K562 (cell line): Measurements from ENCODE around the gene FRMD4A. TPM values are rescaled to one million over a fixed set of nuclear protein-coding genes. Genes with fewer than 3 reads are reported as not detected.

Experiments
- CBX1 ChIP-seq: sonication (generic); IDR thresholded peaks from 2 replicates; pipeline ENCODE4 v1.6.1; 2016; ENCODE audit warnings: antibody characterized with exemption, low read depth, mild to moderate bottlenecking
- CBX3 ChIP-seq, 2 experiments: IDR thresholded peaks; 1 replicate in 1 of 2; 2 replicates in 1 of 2; pipeline ENCODE4 v1.6.1; 2012; ENCODE audit warnings: inconsistent platforms in 2 of 2, low read length in 2 of 2, borderline replicate concordance in 1 of 2, control low read depth in 1 of 2
- CREB1 ChIP-seq, 2 experiments: sonication (generic) in 1 of 2; formaldehyde crosslinking in 1 of 2; IDR thresholded peaks; 2 replicates each; pipeline versions ENCODE4 v1.6.1 to v1.8.0; 2012 to 2022; ENCODE audit warnings: inconsistent platforms in 1 of 2, mild to moderate bottlenecking in 1 of 2, missing genetic modification reagents in 1 of 2, moderate library complexity in 1 of 2
- CREB3 ChIP-seq: fragments of 450-650 bp; conservative IDR thresholded peaks from 2 replicates; pipeline ENCODE4 v1.6.1; 2016; ENCODE audit warnings: missing genetic modification characterization, low read depth, mild to moderate bottlenecking, missing compliant biosample characterization, moderate library complexity
- EP400 ChIP-seq: fragments of 450-650 bp; IDR thresholded peaks from 2 replicates; pipeline ENCODE4 v1.6.1; 2017; ENCODE audit warnings: antibody characterized with exemption, mild to moderate bottlenecking, moderate library complexity
- FOSL1 ChIP-seq: fragments of 200-800 bp; sonication (Bioruptor generic); conservative IDR thresholded peaks from 2 replicates; pipeline ENCODE4 v1.6.1; 2016; ENCODE audit warnings: missing genetic modification characterization, missing compliant biosample characterization
- FOXA3 ChIP-seq, 2 experiments: fragments of 450-650 bp in 1 of 2; sonication (generic) in 1 of 2; formaldehyde crosslinking; IDR thresholded peaks in 1 of 2; conservative IDR thresholded peaks in 1 of 2; 2 replicates each; pipeline versions ENCODE4 v1.4.0 to v1.8.0; 2020 to 2022; ENCODE audit warnings: mild to moderate bottlenecking in 2 of 2, missing genetic modification reagents in 1 of 2
- ILF3 ChIP-seq: fragments of 450-650 bp; IDR thresholded peaks from 2 replicates; pipeline ENCODE4 v1.6.1; 2018; ENCODE audit warnings: antibody characterized with exemption, mild to moderate bottlenecking, moderate library complexity, borderline replicate concordance
- MAFK ChIP-seq: IDR thresholded peaks from 2 replicates; pipeline ENCODE4 v1.6.1; 2011; ENCODE audit warnings: low read length, improper control_type of control experiment
- MXI1 ChIP-seq: IDR thresholded peaks from 2 replicates; pipeline ENCODE4 v1.6.1; 2011; ENCODE audit warnings: low read depth, mild to moderate bottlenecking, improper control_type of control experiment, low read length
- NCOA4 ChIP-seq: fragments of 450-650 bp; IDR thresholded peaks from 2 replicates; pipeline ENCODE4 v1.6.1; 2018; ENCODE audit warnings: mild to moderate bottlenecking; ENCODE audit not compliant: partially characterized antibody
- NCOR1 ChIP-seq: fragments of 450-650 bp; IDR thresholded peaks from 2 replicates; pipeline ENCODE4 v1.6.1; 2016; ENCODE audit warnings: mild to moderate bottlenecking, moderate library complexity
- NFE2L1 ChIP-seq: fragments of 450-650 bp; IDR thresholded peaks from 2 replicates; pipeline ENCODE4 v1.6.1; 2016; ENCODE audit warnings: missing genetic modification characterization, low read depth, mild to moderate bottlenecking, missing compliant biosample characterization, moderate library complexity, borderline replicate concordance
- OTX1 ChIP-seq: fragments of 450-650 bp; formaldehyde crosslinking; IDR thresholded peaks from 2 replicates; pipeline ENCODE4 v1.4.0; 2022; ENCODE audit warnings: mild to moderate bottlenecking
- PML ChIP-seq: IDR thresholded peaks from 2 replicates; pipeline ENCODE4 v1.6.1; 2012; ENCODE audit warnings: low read length, inconsistent platforms
- RBM39 ChIP-seq: fragments of 200-400 bp; formaldehyde crosslinking; optimal IDR thresholded peaks from 2 replicates; pipeline ENCODE3; 2018; ENCODE audit warnings: low read depth, low read length
- TEAD4 ChIP-seq, 2 experiments: sonication (generic) in 1 of 2; formaldehyde crosslinking in 1 of 2; IDR thresholded peaks; 2 replicates each; pipeline versions ENCODE4 v1.6.1 to v1.8.0; 2012 to 2022; ENCODE audit warnings: borderline replicate concordance in 1 of 2, inconsistent platforms in 1 of 2, low read length in 1 of 2, mild to moderate bottlenecking in 1 of 2, missing genetic modification reagents in 1 of 2
- XRCC4 ChIP-seq: IDR thresholded peaks from one replicate; pipeline ENCODE4 v1.6.1; 2011; ENCODE audit not compliant: insufficient read depth, insufficient read length; ENCODE audit errors: extremely low read depth
- ZBTB17 ChIP-seq: fragments of 450-650 bp; formaldehyde crosslinking; IDR thresholded peaks from 2 replicates; pipeline ENCODE4 v1.4.0; 2020; ENCODE audit warnings: mild to moderate bottlenecking
- ZEB2 ChIP-seq: fragments of 450-650 bp; IDR thresholded peaks from 2 replicates; pipeline ENCODE4 v1.6.1; 2016
- ZFPM2 ChIP-seq: fragments of 250-450 bp; sonication (Bioruptor Pico); IDR thresholded peaks from 2 replicates; pipeline ENCODE4 v1.5.1; 2022; ENCODE audit warnings: mild to moderate bottlenecking
- ZNF41 ChIP-seq: fragments of 250-450 bp; sonication (Bioruptor Pico); conservative IDR thresholded peaks from 2 replicates; pipeline ENCODE4 v1.4.0; 2020; ENCODE audit warnings: mild to moderate bottlenecking
- ZNF561 ChIP-seq: fragments of 450-650 bp; formaldehyde crosslinking; conservative IDR thresholded peaks from 2 replicates; pipeline ENCODE4 v1.4.0; 2020; ENCODE audit warnings: mild to moderate bottlenecking, moderate library complexity
- polyA plus RNA-seq, 8 experiments: library from polyadenylated mRNA; depleted of rRNA in 4 of 8; stranded (reverse) in 5 of 8; unstranded in 3 of 8; fragments of >200 nt; fragmentation: Nextera tagmentation in 2 of 8; fragmentation: Illumina TruSeq in 1 of 8; extraction: Ambion mirVana in 2 of 8; extraction: Trizol in 1 of 8; gene quantifications; 2 replicates each; pipeline versions ENCODE4 v1.2.1 to v1.2.3, GENCODE V29; 2011 to 2014; ENCODE audit warnings: inconsistent platforms in 1 of 8, missing spikeins in 1 of 8
- total RNA-seq, 7 experiments: library from RNA; depleted of rRNA in 6 of 7; stranded (reverse); fragments of >200 nt in 6 of 7; fragmentation: Illumina TruSeq in 2 of 7; extraction: Trizol in 2 of 7; gene quantifications; 2 replicates each; pipeline versions ENCODE4 v1.2.1 to v1.2.3, GENCODE V29; 2011 to 2021; ENCODE audit warnings: low replicate concordance in 1 of 7
- TF ChIP-seq, protein P1 (sequence below): fragments of 450-650 bp; formaldehyde crosslinking; IDR thresholded peaks from 2 replicates; pipeline ENCODE4 v1.4.0; 2022; ENCODE audit warnings: missing genetic modification characterization
- TF ChIP-seq, protein P2 (sequence below): fragments of 250-450 bp; sonication (Bioruptor Pico); IDR thresholded peaks from 2 replicates; pipeline ENCODE4 v1.6.1; 2021; ENCODE audit warnings: mild to moderate bottlenecking

FRMD4A gene
- total and polyA plus RNA-seq, 9 of the 15 experiments (the other 6 are each of a cell fraction or from before 2014, with no cell fraction given) = 0.80 to 5.2 (median 3.0) TPM

DNA sequence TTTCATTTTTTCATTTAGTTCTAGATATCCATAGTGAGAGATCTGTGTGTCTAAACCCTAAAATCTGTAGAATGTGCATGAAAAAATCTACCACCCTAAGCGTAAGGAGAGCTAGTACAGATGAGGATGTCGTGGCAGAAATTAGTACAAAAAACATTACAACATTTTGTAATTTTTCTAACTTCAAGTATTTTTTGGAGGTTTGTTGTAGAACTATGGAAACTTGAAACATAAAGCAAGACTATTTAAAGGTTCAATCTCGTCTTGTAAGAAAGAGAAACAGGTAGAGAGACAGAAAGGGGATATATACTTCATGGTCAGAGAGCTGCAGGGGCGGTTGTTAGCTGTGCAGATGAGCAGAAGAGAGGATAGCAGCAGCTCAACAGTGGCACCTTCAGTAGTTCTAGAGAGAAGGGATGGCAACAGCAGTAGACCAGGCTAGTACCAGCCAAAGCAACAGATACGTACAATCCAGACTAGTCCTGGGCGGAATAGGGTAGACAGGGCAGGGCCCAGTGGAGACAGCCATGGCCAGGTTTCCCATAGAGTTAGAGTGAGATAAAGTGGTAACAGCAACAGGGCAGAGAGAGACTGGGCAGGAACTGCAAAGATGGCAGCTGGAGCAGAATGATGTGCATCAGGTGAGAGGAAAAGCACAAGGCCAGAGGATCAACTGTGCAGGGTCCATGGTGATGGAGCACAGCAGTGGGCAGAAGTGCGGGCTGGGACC is 145.2 kb downstream of the FRMD4A start (continued):
- TF ChIP-seq ZBTB17 (CRISPR knock-in tag) (peak; percentile 95), CREB3 (tag) (no peak), FOXA3 (CRISPR knock-in tag; conservative IDR thresholded peaks at IDR 0.05 in 1 of 2, IDR thresholded peaks at IDR 0.05 in 1 of 2) (peak; percentile 31 to 79; a peak in 3 of 4 replicates), MXI1 (peak; percentile 93), ZNF561 (CRISPR knock-in tag) (peak; percentile 98), OTX1 (CRISPR knock-in tag) (peak; percentile 100), ZFPM2 (CRISPR knock-in tag) (peak; percentile 98), RBM39 (peak; percentile 99), CBX3 (IDR thresholded peaks at IDR 0.05; ENCODE audit: borderline replicate concordance in 1 of 2, low read length in 2 of 2) (peak in 1 of 2 experiments; percentile 89; a peak in 2 of 3 replicates), ZNF41 (CRISPR knock-in tag) (peak; percentile 95), EP400 (peak; percentile 42), ILF3 (peak; percentile 100), CREB1 (IDR thresholded peaks at IDR 0.05) (peak; percentile 62), CREB1 (CRISPR knock-in tag; IDR thresholded peaks at IDR 0.05) (no peak), NCOA4 (peak; percentile 92), TEAD4 (IDR thresholded peaks at IDR 0.05; ENCODE audit: low read length) (peak; percentile 91), TEAD4 (CRISPR knock-in tag; IDR thresholded peaks at IDR 0.05; ENCODE audit: borderline replicate concordance) (no peak), PML (peak; percentile 100), NFE2L1 (tag) (no peak), FOSL1 (tag) (no peak), NCOR1 (peak; percentile 95), CBX1 (peak; percentile 100), XRCC4 (no peak), MAFK (peak; percentile 44; the same call in 1 of the 2 replicates), ZEB2 (peak; percentile 18; the same call in 1 of the 2 replicates)
- TF ChIP-seq, protein P1, sequence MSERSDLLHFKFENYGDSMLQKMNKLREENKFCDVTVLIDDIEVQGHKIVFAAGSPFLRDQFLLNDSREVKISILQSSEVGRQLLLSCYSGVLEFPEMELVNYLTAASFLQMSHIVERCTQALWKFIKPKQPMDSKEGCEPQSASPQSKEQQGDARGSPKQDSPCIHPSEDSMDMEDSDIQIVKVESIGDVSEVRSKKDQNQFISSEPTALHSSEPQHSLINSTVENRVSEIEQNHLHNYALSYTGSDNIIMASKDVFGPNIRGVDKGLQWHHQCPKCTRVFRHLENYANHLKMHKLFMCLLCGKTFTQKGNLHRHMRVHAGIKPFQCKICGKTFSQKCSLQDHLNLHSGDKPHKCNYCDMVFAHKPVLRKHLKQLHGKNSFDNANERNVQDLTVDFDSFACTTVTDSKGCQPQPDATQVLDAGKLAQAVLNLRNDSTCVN (CRISPR knock-in tag) = peak; percentile 100
- TF ChIP-seq, protein P2, sequence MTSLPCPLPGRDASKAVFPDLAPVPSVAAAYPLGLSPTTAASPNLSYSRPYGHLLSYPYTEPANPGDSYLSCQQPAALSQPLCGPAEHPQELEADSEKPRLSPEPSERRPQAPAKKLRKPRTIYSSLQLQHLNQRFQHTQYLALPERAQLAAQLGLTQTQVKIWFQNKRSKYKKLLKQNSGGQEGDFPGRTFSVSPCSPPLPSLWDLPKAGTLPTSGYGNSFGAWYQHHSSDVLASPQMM (CRISPR knock-in tag) = peak; percentile 100
